ENCODE results near the gene CNTN4.

The CNTN4 gene

DNA sequence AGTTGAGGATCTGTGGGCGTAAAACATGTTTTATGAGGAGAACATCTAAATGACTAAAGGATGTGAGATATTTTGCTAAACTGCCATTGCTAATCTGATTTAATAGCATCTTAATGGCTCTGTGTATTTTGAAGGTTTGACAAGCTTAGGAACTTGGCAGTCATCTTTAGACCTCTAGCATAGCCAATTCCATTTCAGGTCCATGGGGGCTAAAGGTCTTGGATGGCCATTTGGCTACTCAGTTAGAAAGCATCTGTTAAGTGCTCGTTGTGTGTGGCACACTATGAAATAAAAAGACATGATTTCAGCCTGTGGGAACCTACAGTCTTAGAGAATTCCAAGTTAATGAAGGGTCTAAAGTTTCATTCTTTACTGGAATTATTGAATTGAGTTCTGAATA, 775.3 kb downstream of the CNTN4 start:
- Histone ChIP-seq H3K4me3 (no peak overlapping the region), H3K27ac (no peak overlapping the region)
- DNase-seq (ENCODE audit: low spot score), result no peak
- TF ChIP-seq, protein P1, sequence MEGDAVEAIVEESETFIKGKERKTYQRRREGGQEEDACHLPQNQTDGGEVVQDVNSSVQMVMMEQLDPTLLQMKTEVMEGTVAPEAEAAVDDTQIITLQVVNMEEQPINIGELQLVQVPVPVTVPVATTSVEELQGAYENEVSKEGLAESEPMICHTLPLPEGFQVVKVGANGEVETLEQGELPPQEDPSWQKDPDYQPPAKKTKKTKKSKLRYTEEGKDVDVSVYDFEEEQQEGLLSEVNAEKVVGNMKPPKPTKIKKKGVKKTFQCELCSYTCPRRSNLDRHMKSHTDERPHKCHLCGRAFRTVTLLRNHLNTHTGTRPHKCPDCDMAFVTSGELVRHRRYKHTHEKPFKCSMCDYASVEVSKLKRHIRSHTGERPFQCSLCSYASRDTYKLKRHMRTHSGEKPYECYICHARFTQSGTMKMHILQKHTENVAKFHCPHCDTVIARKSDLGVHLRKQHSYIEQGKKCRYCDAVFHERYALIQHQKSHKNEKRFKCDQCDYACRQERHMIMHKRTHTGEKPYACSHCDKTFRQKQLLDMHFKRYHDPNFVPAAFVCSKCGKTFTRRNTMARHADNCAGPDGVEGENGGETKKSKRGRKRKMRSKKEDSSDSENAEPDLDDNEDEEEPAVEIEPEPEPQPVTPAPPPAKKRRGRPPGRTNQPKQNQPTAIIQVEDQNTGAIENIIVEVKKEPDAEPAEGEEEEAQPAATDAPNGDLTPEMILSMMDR (IDR thresholded peaks at IDR 0.05), result no peak

- DNase-seq (ENCODE audit: low spot score), result no peak
- Histone ChIP-seq H3K27ac (no peak overlapping the region), H3K4me3 (no peak overlapping the region)
- TF ChIP-seq, protein P1 (IDR thresholded peaks at IDR 0.05), result no peak
Measured at GRCh38 chr3:2875699-2876098, 777.0 kb downstream of the CNTN4 start.

DNA sequence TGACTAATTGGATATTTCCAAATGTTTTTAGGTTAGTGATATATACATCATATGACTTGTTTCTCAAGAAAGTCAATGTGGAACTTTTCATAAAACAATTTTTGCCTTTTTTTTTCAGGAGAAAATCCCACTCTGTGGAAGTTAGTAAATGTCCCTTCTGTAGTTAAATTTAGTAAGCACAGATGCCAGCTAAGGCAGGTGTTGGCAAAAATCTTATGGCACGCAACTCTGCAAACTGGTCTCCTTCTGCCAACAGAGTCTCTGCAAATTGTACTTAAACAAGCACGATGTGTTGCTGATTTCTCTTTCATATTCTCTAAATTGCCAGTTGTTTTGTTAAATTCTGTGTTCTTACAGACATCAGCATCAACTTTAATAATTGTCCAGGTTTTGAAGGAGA, 777.7 kb downstream of the CNTN4 start:
- TF ChIP-seq, protein P1 (IDR thresholded peaks at IDR 0.05), result no peak
- no peak for DNase-seq (ENCODE audit: low spot score)
- no peak overlapping the region for H3K27ac ChIP-seq
- no peak overlapping the region for H3K4me3 ChIP-seq

- DNase-seq (ENCODE audit: low spot score), result no peak
- no peak overlapping the region for H3K4me3 ChIP-seq
- TF ChIP-seq, protein P1 (IDR thresholded peaks at IDR 0.05), result no peak
- H3K27ac ChIP-seq, result no peak overlapping the region
Measured at GRCh38 chr3:2879023-2879422, 780.4 kb downstream of the CNTN4 start.

- TF ChIP-seq, protein P1 (IDR thresholded peaks at IDR 0.05), result no peak
- Histone ChIP-seq H3K4me3 (no peak overlapping the region), H3K27ac (no peak overlapping the region)
- DNase-seq (ENCODE audit: low spot score), result no peak
Measured at GRCh38 chr3:2879587-2879986, 780.9 kb downstream of the CNTN4 start.

- Histone ChIP-seq H3K4me3 (no peak overlapping the region), H3K27ac (no peak overlapping the region)
- TF ChIP-seq, protein P1 (IDR thresholded peaks at IDR 0.05), result no peak
- no peak for DNase-seq (ENCODE audit: low spot score)
Measured at GRCh38 chr3:2880218-2880756, 781.6 kb downstream of the CNTN4 start.

- TF ChIP-seq, protein P1 (IDR thresholded peaks at IDR 0.05), result no peak
Measured at GRCh38 chr3:2883283-2883682, 784.6 kb downstream of the CNTN4 start.

More at GRCh38 chr3:2883283-2883682, 784.6 kb downstream of the CNTN4 start:
- no peak for DNase-seq (ENCODE audit: low spot score)
- Histone ChIP-seq H3K4me3 (no peak overlapping the region), H3K27ac (no peak overlapping the region)

Data from coronary artery (tissue), 2 donors.